Measurements from ENCODE around the gene AKR7A2. TPM values are rescaled to one million over a fixed set of nuclear protein-coding genes. Genes with fewer than 3 reads are reported as not detected.
"Not testable (repeated sequence)": the region's sequence is repeated elsewhere in the genome, so short reads cannot be mapped to it uniquely, and the experiment has no call there.

AKR7A2 gene
- polyA plus RNA-seq, 4 donors = 53.2 to 96.9 (median 70.5) TPM

- no peak for DNase-seq (ENCODE audit: low read depth in 4 of 4, low spot score in 3 of 4)
These were observed 3.4 kb downstream of the AKR7A2 start for GRCh38 chr1:19308509-19308907.

GRCh38 chr1:19307794-19308508, 4.0 kb downstream of the AKR7A2 start:
- DNase-seq (ENCODE audit: low read depth in 4 of 4, low spot score in 3 of 4) = no peak

GRCh38 chr1:19306941-19307340, 5.0 kb downstream of the AKR7A2 start:
- no peak for DNase-seq (ENCODE audit: low read depth in 4 of 4, low spot score in 3 of 4)

- DNase-seq (ENCODE audit: low read depth in 4 of 4, low spot score in 3 of 4) = no peak
These were observed 6.1 kb downstream of the AKR7A2 start for GRCh38 chr1:19305880-19306279.

GRCh38 chr1:19304081-19304480, 7.9 kb downstream of the AKR7A2 start:
- DNase-seq (ENCODE audit: low read depth in 4 of 4, low spot score in 3 of 4) = not testable (repeated sequence)

GRCh38 chr1:19300211-19300610, 11.7 kb downstream of the AKR7A2 start:
- DNase-seq (ENCODE audit: low read depth in 4 of 4, low spot score in 3 of 4) = no peak

- DNase-seq (ENCODE audit: low read depth in 4 of 4, low spot score in 3 of 4) = no peak
These were observed 17.3 kb downstream of the AKR7A2 start for GRCh38 chr1:19294638-19295037.

- no peak for DNase-seq (ENCODE audit: low read depth in 4 of 4, low spot score in 3 of 4)
These were observed 22.7 kb downstream of the AKR7A2 start for GRCh38 chr1:19289244-19289643.

- not testable (repeated sequence) for DNase-seq (ENCODE audit: low read depth in 4 of 4, low spot score in 3 of 4)
These were observed 23.4 kb downstream of the AKR7A2 start, which contains the start of gene AKR7A3 for GRCh38 chr1:19288324-19289241. Gene AKR7A3, minus strand, starts transcription at chr1:19288770. Its CDS starts 61 bp downstream, at chr1:19288709.

- no peak for DNase-seq (ENCODE audit: low read depth in 4 of 4, low spot score in 3 of 4)
These were observed 24.3 kb downstream of the AKR7A2 start for GRCh38 chr1:19287436-19288185.

- not testable (repeated sequence) for DNase-seq (ENCODE audit: low read depth in 4 of 4, low spot score in 3 of 4)
These were observed 26.1 kb downstream of the AKR7A2 start for GRCh38 chr1:19285807-19286206.

- not testable (repeated sequence) for DNase-seq (ENCODE audit: low read depth in 4 of 4, low spot score in 3 of 4)
These were observed 26.6 kb downstream of the AKR7A2 start for GRCh38 chr1:19285366-19285765.

- no peak for DNase-seq (ENCODE audit: low read depth in 4 of 4, low spot score in 3 of 4)
These were observed 27.1 kb downstream of the AKR7A2 start for GRCh38 chr1:19284881-19285280.

- DNase-seq (ENCODE audit: low read depth in 4 of 4, low spot score in 3 of 4) = no peak
These were observed 28.1 kb downstream of the AKR7A2 start for GRCh38 chr1:19283891-19284290.

- no peak for DNase-seq (ENCODE audit: low read depth in 4 of 4, low spot score in 3 of 4)
These were observed 37.3 kb downstream of the AKR7A2 start for GRCh38 chr1:19274636-19275035.

GRCh38 chr1:19273844-19274531, 38.0 kb downstream of the AKR7A2 start:
- not testable (repeated sequence) for DNase-seq (ENCODE audit: low read depth in 4 of 4, low spot score in 3 of 4)

GRCh38 chr1:19273106-19273843, 38.7 kb downstream of the AKR7A2 start:
- no peak for DNase-seq (ENCODE audit: low read depth in 4 of 4, low spot score in 3 of 4)

- DNase-seq (ENCODE audit: low read depth in 4 of 4, low spot score in 3 of 4) = no peak
These were observed 39.9 kb downstream of the AKR7A2 start for GRCh38 chr1:19272064-19272463.

GRCh38 chr1:19270343-19270730, 41.6 kb downstream of the AKR7A2 start:
- DNase-seq (ENCODE audit: low read depth in 4 of 4, low spot score in 3 of 4) = not testable (repeated sequence)
